K562 (cell line): ENCODE measurements around the gene MECP2. TPM values are rescaled to one million over a fixed set of nuclear protein-coding genes. Genes with fewer than 3 reads are reported as not detected.

ENCODE experiments used
- ARID4B ChIP-seq: sonication (generic); formaldehyde crosslinking; IDR thresholded peaks from 2 replicates; pipeline ENCODE4 v1.8.0; 2022; ENCODE audit warnings: mild to moderate bottlenecking, missing genetic modification reagents
- CHD1 ChIP-seq: fragments of 200-600 bp; sonication (generic); IDR thresholded peaks from one replicate; pipeline ENCODE4 v1.6.1; 2012; ENCODE audit warnings: mild to moderate bottlenecking, moderate library complexity, low read length, inconsistent platforms
- E2F6 ChIP-seq, 2 experiments: IDR thresholded peaks; 2 replicates each; pipeline ENCODE4 v1.6.1; 2011; ENCODE audit warnings: borderline replicate concordance in 1 of 2, control low read depth in 1 of 2, low read depth in 1 of 2, low read length in 1 of 2, mild to moderate bottlenecking in 1 of 2, mixed read lengths in 1 of 2, moderate library complexity in 1 of 2; ENCODE audit not compliant: insufficient read depth in 1 of 2, insufficient read length in 1 of 2, poor library complexity in 1 of 2, severe bottlenecking in 1 of 2; ENCODE audit errors: extremely low read depth in 1 of 2
- EP400 ChIP-seq: fragments of 450-650 bp; IDR thresholded peaks from 2 replicates; pipeline ENCODE4 v1.6.1; 2017; ENCODE audit warnings: antibody characterized with exemption, mild to moderate bottlenecking, moderate library complexity
- ILK ChIP-seq: fragments of 450-650 bp; IDR thresholded peaks from 2 replicates; pipeline ENCODE4 v1.6.1; 2016; ENCODE audit warnings: missing genetic modification characterization, low read depth, mild to moderate bottlenecking, missing compliant biosample characterization, moderate library complexity, borderline replicate concordance
- NONO ChIP-seq, 2 experiments: fragments of 200-400 bp in 1 of 2; fragments of 450-650 bp in 1 of 2; formaldehyde crosslinking in 1 of 2; IDR thresholded peaks; 2 replicates each; pipeline ENCODE4 v1.6.1; 2017; ENCODE audit warnings: low read depth in 2 of 2, mild to moderate bottlenecking in 2 of 2, moderate library complexity in 2 of 2, low read length in 1 of 2
- NR3C1 ChIP-seq: sonication (generic); formaldehyde crosslinking; IDR thresholded peaks from 2 replicates; pipeline ENCODE4 v1.8.1; 2022; ENCODE audit warnings: missing genetic modification reagents
- NRF1 ChIP-seq, 2 experiments: fragments of 450-650 bp; IDR thresholded peaks in 1 of 2; conservative IDR thresholded peaks in 1 of 2; 2 replicates each; pipeline ENCODE4 v1.6.1; 2014; ENCODE audit warnings: mild to moderate bottlenecking in 2 of 2
- RBFOX2 ChIP-seq: fragments of 200-400 bp; formaldehyde crosslinking; IDR thresholded peaks from 2 replicates; pipeline ENCODE4 v1.6.1; 2017; ENCODE audit warnings: low read depth, mild to moderate bottlenecking, low read length, moderate library complexity
- SNIP1 ChIP-seq: fragments of 450-650 bp; IDR thresholded peaks from 2 replicates; pipeline ENCODE4 v1.7.1; 2017; ENCODE audit warnings: low read depth, mild to moderate bottlenecking
- TAF1 ChIP-seq: IDR thresholded peaks from 2 replicates; pipeline ENCODE4 v1.6.1; 2011; ENCODE audit warnings: mild to moderate bottlenecking, low read length, moderate library complexity; ENCODE audit not compliant: insufficient read depth, control insufficient read depth, severe bottlenecking; ENCODE audit errors: extremely low read depth
- U2AF1 ChIP-seq: fragments of 200-400 bp; formaldehyde crosslinking; optimal IDR thresholded peaks from 2 replicates; pipeline ENCODE3; 2017; ENCODE audit warnings: mild to moderate bottlenecking, low read depth, low read length, moderate library complexity
- ZBTB1 ChIP-seq: sonication (generic); formaldehyde crosslinking; IDR thresholded peaks from 2 replicates; pipeline ENCODE4 v1.8.1; 2023; ENCODE audit warnings: missing genetic modification reagents, low read depth, mild to moderate bottlenecking, borderline replicate concordance
- ZFX ChIP-seq: sonication (generic); formaldehyde crosslinking; IDR thresholded peaks from 2 replicates; pipeline ENCODE4 v1.8.0; 2022; ENCODE audit warnings: mild to moderate bottlenecking, missing genetic modification reagents, moderate library complexity
- ZNF282 ChIP-seq: sonication (generic); formaldehyde crosslinking; IDR thresholded peaks from 2 replicates; pipeline ENCODE4 v1.8.1; 2023; ENCODE audit warnings: missing genetic modification reagents
- polyA plus RNA-seq, 8 experiments: library from polyadenylated mRNA; depleted of rRNA in 4 of 8; stranded (reverse) in 5 of 8; unstranded in 3 of 8; fragments of >200 nt; fragmentation: Nextera tagmentation in 2 of 8; fragmentation: Illumina TruSeq in 1 of 8; extraction: Ambion mirVana in 2 of 8; extraction: Trizol in 1 of 8; gene quantifications; 2 replicates each; pipeline versions ENCODE4 v1.2.1 to v1.2.3, GENCODE V29; 2011 to 2014; ENCODE audit warnings: inconsistent platforms in 1 of 8, missing spikeins in 1 of 8
- total RNA-seq, 7 experiments: library from RNA; depleted of rRNA in 6 of 7; stranded (reverse); fragments of >200 nt in 6 of 7; fragmentation: Illumina TruSeq in 2 of 7; extraction: Trizol in 2 of 7; gene quantifications; 2 replicates each; pipeline versions ENCODE4 v1.2.1 to v1.2.3, GENCODE V29; 2011 to 2021; ENCODE audit warnings: low replicate concordance in 1 of 7

MECP2 gene
- total and polyA plus RNA-seq, 9 of the 15 experiments (the other 6 are each of a cell fraction or from before 2014, with no cell fraction given), result 2.1 to 50.9 (median 30.5) TPM

DNA sequence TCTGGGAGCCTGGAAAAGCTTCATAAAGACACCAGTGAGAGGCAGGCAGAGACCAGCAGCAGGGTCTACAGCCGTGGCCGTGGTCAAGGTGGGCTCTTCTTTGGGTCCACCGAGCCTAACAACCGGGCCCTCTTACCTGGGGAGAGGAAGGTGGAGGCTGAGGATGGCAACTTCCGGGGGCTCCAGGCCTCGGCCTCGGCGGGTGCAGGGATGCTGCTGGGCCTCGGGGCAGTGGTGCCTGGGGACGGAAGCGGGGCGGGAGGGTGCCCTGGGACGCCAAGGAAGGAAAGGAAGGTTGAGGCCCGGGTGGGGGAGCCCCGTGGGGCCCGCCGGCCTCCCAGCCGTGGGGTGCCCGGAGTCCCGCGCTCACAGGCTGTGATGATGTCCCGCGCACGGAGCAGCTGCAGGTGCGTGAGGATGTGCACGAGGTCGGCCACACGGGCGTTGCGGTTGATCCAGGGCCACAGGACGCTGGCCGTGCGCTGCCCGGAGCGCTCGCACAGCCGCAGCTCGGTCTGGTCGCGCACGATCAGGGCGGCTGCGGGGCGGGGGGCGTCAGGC is 78.4 kb downstream of the MECP2 start (continued):
- peak; percentile 59; the same call in 1 of the 2 replicates for TF ChIP-seq ARID4B (CRISPR knock-in tag)
- no peak for TF ChIP-seq NONO (IDR thresholded peaks at IDR 0.05; ENCODE audit: low read depth in 2 of 2, low read length in 1 of 2)
- TF ChIP-seq ZNF282 (CRISPR knock-in tag), result no peak
- TF ChIP-seq NR3C1 (CRISPR knock-in tag), result 0 out of 2 replicates have a peak, but pooled peaks have one; percentile 9
- TF ChIP-seq ILK (tag), result no peak
- peak; percentile 29; the same call in 1 of the 2 replicates for TF ChIP-seq EP400
- TF ChIP-seq CHD1, result peak; percentile 82
- TF ChIP-seq SNIP1, result no peak
- peak in 1 of 2 experiments; percentile 41; a peak in 2 of 4 replicates for TF ChIP-seq NRF1 (conservative IDR thresholded peaks at IDR 0.05 in 1 of 2, IDR thresholded peaks at IDR 0.05 in 1 of 2)
- TF ChIP-seq ZBTB1 (CRISPR knock-in tag), result 0 out of 2 replicates have a peak, but pooled peaks have one; percentile 42
- peak; percentile 33; the same call in 1 of the 2 replicates for TF ChIP-seq RBFOX2
- peak; percentile 0 for TF ChIP-seq TAF1
- peak; percentile 54 for TF ChIP-seq ZFX
- peak in 1 of 2 experiments; percentile 57 for TF ChIP-seq E2F6 (IDR thresholded peaks at IDR 0.05; ENCODE audit: borderline replicate concordance in 1 of 2, extremely low read depth in 1 of 2, insufficient read depth in 1 of 2, insufficient read length in 1 of 2, low read depth in 1 of 2, low read length in 1 of 2, poor library complexity in 1 of 2, severe bottlenecking in 1 of 2)
- TF ChIP-seq U2AF1, result peak; percentile 49
